GM18868 (cell line): ENCODE data around the gene HOXC4.
"Not testable (repeated sequence)": the region's sequence is repeated elsewhere in the genome, so short reads cannot be mapped to it uniquely, and the experiment has no call there.

ENCODE experiments used
- ATAC-seq: cut with Tn5 transposase; IDR thresholded peaks from one replicate; pipeline ENCODE4 v1.9.1; 2021; ENCODE audit warnings: mild to moderate bottlenecking, moderate library complexity; ENCODE audit not compliant: unreplicated experiment

HOXC4 gene

GRCh38 chr12:54081581-54082396 lies 28.2 kb downstream of the HOXC4 start:
- ATAC-seq, result not testable (repeated sequence)

GRCh38 chr12:54082397-54082892 lies 28.8 kb downstream of the HOXC4 start:
- no peak for ATAC-seq

GRCh38 chr12:54088011-54088410 lies 34.4 kb downstream of the HOXC4 start:
- ATAC-seq, result not testable (repeated sequence)

DNA sequence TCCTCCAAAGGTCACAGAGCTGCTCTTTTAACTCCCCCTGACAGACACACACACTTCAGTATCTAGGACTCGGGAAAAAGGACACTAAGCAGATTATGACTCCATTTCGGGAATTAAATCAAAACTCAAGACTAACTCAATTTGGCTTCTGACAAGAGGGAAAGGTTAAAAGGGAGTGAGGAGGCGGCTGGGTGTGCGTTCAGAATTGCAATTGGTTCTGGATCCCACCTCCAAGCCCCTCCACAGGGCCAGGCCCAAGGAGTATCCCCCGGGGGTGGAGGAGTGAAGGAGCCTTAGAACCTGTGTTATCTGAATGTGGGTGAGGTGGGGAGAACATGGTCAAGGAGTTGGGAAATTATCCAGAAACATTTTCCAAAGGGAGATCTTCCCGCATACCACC lies 35.8 kb downstream of the HOXC4 start:
- not testable (repeated sequence) for ATAC-seq

DNA sequence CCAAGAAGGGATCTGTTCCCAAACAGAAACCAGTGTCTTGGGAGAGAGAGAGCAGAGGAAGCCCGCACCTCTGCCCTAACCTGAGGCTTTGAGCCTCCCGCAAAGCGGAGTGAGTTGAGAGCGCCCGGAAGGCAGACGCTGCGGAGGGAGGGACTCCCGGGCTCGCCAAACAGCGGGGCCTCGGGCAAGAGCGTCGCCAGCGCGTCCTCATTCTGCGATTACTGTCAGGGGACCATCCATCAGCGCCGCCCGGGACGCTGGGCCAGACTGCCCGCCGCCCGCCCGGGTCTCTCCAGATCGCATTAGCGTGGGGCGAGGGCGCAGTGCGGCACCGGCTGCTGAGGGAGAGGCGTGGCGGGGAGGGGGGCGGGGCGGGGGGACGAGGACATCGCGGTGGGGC lies 36.7 kb downstream of the HOXC4 start:
- not testable (repeated sequence) for ATAC-seq

DNA sequence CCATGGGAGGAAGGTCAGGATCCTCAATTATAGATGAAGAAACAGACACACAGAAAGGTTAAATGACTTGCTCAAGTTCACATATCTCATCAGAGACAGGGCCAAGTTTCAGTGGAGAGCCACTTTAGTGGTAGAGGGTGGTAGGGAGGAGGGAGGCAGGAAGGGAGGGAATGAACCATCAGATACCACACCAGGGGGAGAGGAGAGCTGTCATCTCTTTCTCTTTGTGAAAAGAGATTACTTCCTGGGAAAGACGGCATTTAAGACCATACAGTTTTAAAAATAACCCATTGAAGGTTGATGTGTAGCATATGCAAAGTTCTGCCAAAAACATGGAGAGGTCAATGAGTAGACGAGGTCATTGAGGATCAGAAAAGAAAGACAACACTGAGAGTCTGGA lies 39.3 kb downstream of the HOXC4 start:
- not testable (repeated sequence) for ATAC-seq

- not testable (repeated sequence) for ATAC-seq
Measured at GRCh38 chr12:54095928-54096327, 42.3 kb downstream of the HOXC4 start.

GRCh38 chr12:54098644-54099043 lies 45.0 kb downstream of the HOXC4 start:
- not testable (repeated sequence) for ATAC-seq

GRCh38 chr12:54100588-54100987 lies 47.0 kb downstream of the HOXC4 start:
- ATAC-seq, result not testable (repeated sequence)

DNA sequence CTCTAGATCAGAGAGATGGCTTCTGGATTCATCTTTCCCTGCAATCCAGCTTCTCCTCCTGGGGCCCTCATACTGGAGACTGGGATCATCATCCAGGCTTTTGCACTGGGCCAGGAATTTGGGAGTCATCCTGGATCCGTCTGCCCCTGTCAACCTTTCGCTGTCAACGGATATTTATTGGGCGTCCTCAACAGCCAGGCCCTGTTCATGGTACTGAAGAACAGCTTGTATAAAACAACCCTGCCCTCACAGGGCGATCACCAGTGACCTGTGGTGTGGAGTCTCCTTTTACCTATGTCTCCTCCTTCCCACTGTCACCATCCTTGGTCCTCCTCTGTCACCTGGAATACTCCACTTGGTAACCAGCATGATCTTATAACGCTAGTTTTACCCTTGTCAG lies 48.6 kb downstream of the HOXC4 start:
- not testable (repeated sequence) for ATAC-seq

GRCh38 chr12:54103827-54104226 lies 50.2 kb downstream of the HOXC4 start:
- not testable (repeated sequence) for ATAC-seq
